HG03097 (cell line): ENCODE data around the gene CLDN24.
"Not testable (repeated sequence)": the region's sequence is repeated elsewhere in the genome, so short reads cannot be mapped to it uniquely, and the experiment has no call there.

Experiments used
- ATAC-seq: cut with Tn5 transposase; IDR thresholded peaks from one replicate; pipeline ENCODE4 v1.9.1; 2021; ENCODE audit not compliant: unreplicated experiment, low FRiP score

The CLDN24 gene

DNA sequence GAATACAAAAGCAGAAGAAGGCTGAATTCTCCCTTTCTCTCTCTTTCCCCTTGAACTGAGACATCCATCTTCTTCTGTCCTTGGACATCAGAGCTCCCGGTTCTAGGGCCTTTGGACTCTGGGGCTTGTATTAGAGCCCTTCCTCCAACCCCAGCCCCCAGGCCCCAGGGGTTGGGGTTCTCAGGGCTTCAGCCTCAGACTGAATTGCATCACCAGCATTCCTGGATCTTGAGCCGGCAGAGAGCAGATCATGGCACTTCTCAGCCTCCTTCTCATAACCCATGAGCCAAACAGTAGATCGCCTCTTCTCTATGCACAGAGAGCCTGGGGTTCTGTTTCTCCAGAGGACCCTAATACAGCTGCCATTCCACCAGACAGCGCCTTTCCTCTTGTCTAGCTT is 25.3 kb upstream of the CLDN24 start:
- no peak for ATAC-seq

DNA sequence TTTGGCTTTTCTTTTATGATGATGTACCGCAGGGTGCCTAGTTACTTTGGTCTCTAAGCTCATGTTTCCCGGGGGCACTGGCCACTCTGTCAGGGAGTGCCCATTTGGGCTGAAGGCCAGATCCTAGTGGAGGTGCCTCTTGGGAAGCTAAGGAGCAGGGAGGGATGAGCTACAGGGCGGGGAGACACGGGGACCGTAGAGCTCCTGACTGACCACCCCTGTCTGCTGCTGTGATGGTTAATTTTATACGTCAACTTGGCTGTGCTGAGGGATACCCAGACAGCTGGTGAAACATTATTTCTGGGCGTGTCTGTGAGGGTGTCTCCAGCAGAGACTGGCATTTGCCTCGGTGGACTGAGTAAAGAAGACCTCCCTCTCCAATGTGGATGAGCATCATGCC is 24.9 kb upstream of the CLDN24 start:
- ATAC-seq = no peak

DNA sequence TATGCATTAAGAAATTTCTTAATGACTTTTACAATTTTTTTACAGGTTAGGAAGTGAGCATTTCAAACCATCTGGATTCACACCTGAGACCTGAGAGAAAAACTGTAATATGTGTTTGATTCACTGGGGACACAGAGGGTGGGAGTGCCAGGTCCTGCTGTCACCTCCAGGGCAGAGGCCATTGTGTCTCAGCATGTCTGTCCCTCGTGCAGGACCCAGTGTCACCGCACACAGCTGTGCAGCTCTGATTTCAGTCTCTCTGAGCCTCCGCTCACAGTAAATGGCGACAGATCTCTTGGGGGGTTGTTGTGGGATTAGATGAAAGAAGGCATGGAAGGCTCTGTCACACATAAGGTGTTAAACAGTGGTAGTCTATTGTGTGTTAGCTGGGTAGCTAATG is 23.0 kb upstream of the CLDN24 start:
- no peak for ATAC-seq

DNA sequence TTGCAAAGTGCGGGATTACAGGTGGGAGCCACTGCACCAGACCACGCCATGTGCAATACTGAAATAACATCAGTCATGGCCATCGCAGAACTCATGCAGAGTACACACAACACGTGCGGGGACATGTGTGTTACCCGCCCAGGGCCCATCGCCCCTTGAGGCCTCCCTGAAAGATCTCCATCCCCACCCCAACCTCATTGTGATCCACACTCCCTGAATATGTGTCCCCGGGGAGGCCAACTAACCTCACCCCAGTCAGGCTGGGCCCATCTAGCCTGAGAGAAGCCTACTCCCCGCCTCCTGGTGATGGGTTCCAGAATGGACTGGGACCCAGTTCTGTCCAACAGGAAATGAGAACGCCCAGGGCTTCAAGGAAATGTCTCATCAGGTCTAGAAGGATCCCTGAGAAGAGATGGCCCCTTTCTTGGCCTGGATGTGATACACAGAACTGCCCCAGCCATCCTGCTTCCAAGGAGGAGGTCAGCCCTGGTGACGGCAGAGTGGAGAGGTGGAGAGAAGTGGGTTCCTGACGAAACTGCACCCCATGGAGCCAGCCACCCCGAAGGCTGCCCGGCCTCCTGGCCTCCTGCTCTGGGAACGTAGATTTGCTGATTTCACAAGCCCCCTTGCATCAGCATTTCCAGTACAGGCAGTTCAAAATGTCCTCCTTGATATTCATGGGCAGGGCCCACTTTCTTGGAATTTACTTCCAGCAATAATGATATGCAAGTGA is 22.5 kb upstream of the CLDN24 start:
- no peak for ATAC-seq

DNA sequence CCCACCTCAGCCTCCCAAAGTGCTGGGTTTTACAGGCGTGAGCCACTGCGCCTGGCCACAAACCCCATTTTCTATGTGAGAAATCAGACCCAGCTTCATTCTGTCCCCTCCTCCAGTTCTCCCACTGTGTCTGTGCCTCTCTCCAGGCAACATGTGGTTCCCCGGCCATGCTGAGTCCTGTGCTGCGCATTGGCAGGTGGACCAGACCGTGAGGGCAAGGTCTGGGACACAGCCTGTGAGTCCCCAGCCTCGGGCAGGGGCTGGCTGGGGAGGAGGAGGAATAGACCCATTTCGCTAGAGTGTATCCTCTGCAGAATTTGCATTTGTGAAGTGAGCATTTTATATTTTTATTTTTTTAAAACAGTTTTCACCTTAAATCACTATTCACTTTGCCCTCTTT is 21.5 kb upstream of the CLDN24 start:
- ATAC-seq = no peak

DNA sequence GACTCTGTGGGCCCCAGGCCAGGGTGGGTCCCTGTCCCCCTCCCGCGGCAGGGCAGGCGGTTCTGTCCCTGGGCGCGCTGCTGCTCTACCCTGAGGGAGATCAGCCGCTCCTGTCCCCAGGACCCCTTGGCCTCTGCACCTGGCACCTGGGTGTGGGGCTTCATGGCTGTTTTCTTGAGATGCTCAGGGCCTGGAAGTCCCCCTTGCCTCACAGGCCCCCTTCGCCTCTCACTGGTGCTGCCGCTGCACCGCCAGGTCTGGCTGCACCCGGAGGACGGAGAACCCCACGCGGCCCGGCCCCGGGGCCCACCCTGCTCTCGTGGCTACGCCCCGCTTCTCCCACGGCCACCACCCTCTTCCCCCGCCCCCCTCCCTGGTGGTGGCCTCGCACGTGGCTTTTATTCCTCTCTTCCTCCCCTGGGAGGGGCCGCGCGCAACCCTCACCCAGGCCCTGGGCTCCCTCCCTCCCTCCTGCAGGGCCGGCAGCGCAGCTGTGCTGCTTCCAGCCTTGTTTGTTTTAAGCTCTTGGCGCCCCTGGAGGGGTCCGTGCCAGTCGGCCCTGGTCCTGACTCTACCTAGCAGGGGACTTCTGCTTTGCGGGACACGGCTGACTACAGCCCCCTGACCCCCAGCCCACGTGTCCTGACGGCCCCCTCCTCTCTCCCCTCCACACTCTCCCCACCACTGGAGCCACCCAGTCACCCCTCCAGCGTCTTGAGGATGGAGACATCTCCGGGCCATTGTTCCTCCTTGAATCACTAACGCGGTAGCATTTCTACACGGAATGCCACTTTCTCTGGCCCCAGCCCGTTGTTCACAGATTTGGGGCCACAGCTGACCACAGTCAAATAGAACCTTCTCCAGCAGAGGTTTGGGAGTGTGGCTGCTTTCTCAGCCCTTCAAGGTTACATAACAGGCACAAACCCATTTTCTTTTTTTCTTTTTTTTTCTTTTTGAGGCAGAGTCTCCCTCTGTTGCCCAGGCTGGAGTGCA is 20.6 kb upstream of the CLDN24 start:
- ATAC-seq = peak; percentile 58

DNA sequence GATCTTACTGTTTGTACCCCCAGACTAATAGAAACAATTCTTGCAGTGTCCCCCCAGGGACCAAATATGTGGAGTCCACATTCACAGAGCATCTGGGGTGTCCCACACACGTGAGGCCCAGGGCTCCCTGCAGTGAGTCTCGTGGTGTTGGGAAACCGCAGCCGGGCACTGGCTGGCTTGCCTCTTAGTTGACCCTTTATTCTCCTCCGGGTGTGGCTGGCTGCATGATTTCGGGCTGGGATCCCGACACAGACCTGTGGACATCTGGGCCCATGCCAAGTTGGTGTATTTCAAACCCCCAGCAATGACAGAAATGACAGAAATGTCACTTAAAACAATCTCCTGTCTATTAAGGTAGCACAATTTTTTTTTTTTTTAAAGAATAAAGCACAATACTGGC is 15.6 kb upstream of the CLDN24 start:
- no peak for ATAC-seq

DNA sequence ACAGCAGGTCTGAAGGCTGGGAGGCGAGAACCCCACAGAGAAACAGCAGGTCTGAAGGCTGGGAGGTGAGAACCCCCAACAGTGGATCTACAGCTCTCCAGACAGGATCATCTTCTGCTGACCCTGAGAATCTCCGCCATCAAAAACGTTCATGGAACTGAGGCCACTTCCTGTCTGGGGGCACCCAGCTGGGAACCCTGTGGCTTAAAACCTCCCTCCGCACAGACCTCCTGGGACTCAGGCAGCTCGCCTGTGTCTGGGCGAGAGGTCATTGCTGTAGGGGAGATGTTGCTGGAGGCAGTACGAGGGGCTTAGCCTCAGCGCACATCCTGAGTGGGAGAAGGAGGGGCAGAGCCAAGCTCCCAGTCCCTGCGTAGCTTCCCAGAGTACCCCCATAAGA is 15.1 kb upstream of the CLDN24 start:
- no peak for ATAC-seq

DNA sequence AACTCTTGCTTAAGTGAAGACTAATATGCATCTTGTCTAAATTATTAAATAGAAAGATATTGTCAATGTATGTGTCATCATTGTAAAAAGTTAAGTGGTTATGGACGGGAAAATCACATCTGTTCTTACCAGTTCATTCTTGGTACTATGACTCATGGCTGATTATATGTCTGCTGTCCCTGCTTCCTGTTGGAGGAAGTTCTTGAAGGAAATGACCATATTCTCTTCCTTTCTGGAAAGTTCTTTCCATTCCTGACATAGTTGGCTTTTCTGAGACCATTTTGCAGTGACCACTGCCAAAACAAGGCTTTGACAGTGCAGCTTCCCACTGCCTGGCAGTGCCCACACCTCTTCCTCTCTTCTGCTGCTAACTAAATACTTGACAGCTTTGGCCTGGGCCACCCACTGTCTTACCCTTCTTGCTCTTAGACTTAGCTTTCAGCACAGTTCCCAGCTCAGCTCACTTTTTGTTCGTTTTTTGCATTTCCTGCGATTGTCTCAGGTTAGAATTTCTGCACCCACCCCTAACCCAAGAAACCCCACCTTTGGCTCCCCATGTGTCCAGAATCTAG is 13.2 kb upstream of the CLDN24 start:
- ATAC-seq = no peak

DNA sequence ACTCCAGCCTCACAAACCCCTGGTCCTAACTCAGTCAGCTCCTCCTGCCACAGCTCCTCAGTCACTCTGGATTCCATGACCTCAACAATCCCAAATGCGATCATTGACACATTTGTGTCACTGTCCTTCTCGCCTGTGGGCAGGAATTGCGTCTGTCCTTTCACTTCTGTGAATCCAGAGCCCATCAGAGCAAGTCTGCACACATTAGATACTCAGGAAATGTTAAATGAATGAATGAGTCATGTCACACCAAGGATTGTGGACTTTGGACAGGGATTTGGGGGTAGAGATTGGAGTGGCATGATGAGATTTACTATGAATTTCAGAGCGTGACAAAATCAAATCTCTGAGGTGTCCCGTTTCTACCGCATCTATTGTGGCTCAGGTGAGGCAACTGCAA is 11.8 kb upstream of the CLDN24 start:
- no peak for ATAC-seq

DNA sequence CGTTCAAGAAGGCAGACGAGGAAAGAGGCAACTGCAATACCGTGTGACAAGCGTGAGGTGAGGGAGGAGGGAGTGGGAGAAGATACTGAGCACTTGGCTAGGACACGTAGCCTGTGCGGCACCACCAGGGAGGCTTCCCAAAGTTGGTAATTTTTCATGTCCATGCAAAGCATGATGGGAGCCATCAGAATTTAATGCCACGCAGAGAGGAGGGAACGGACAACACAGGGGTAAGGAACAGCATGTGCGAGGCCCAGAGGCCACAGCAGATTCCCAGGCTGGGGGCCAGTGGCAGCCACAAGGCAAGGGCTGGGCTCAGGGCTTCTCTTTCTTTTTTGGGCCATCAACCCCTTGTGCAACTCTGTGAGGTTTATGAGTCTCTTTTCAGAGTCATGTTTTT is 11.0 kb upstream of the CLDN24 start:
- no peak for ATAC-seq

DNA sequence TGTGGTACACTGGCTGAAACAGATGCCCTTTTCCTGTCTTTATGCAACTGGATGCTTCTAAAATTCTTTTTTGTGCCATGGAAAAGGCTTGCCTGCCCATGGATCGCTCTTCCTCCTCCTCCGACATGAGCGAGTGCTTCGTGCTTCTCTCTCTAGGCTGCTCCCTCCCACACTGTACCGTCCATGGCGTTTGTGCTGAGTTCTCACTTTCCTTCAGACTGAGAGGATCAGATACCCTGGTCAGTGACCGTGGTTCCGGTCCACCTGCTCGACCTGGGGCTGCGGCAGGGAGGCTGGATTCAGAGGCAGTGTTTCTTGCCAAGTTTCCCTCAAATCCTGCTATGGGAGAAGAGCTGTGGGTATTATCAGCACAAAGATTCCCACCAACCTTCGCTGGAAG is 10.2 kb upstream of the CLDN24 start:
- ATAC-seq = no peak

DNA sequence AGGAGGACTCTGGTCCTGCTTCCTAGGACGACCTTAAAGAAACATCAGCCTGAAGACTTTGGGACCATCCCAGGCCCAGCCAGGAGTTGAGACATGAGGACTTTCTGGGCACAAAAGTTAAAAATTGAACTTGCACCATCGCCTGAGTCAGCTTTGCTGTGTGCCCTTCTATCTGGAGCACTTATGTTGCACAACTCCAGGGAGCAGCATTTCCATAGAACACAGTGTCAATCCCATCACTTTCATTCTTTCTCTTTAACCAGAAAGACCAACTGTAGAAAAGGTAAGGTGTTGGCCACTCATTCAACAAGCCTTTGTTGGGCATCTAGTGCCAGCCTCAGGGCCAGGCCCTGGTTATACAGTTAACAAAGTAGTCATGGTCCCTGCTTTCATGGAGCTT is 8.6 kb upstream of the CLDN24 start:
- ATAC-seq = no peak

DNA sequence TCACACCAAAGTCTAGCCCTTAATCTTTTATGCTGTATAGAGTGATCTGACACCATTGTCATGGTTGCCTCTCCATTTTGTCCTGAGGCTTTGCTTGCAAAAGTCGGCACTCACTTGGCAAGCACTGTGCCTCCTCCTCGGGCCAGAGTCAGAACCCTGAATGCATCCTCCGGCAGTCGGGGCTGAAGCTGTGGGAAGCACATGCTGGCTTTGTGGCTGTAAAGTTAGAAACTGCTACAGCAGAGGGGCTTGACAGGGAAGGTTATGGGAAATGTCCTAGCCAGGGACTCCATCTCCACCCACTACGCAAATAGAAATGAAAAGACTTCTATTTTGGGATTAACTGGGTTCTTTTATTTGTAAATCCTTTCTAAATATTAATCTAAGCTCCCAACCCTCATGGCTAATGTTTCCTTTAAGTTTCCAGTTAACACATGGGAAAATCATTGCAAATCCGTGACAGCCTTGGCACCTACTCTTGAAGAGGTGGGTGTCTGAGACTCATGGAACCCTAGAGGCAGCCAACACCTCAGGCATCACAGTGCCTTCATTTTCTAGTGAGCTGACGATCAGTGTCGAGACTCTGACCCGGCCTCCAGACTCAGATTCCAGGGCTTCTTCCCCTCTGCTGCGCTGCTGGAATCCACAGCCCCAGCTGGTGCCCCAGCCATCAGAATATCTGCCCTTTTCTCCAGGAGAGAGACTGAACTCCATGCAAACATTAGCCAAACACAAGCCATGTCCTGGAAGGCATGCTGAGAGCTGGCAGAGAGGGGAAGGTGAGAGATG is 7.9 kb upstream of the CLDN24 start:
- ATAC-seq = no peak

DNA sequence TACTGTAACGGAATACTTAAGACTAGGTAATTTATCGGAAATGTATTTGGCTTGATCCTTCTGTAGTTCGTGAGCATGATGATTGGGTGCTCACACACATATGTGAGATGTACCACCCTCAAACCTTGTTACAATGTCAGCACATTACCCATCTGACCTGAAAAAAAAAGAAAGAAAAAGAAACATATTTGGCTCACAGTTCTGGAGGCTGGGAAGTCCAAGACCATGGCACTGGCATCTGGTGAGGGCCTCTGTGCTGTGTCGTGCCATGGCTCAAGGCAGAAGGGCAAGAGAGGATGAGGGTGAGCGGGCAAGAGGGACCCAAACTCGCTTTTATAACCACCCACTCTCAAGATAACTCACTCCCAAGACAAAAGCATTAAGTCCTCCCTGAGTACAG is 7.0 kb upstream of the CLDN24 start:
- no peak for ATAC-seq

DNA sequence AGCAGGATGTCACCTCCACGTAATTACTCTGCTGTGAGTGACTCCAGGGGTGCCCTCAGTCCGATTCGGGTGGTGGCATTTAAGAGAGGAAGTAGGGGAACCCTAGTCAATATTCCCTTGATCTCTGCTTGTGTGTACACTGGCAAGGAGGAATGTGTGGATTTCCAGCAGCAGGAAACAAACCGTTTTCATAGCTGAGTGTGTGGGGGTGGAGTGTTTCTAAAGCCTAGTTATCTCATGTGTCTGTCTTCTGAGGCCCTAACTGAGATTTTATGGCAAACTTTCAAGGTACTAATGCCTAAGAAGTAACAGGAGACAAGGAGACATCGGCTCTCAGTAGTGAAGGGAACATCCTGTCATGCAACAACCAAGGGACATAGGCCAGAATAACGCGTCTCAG is 6.6 kb upstream of the CLDN24 start:
- ATAC-seq = no peak

DNA sequence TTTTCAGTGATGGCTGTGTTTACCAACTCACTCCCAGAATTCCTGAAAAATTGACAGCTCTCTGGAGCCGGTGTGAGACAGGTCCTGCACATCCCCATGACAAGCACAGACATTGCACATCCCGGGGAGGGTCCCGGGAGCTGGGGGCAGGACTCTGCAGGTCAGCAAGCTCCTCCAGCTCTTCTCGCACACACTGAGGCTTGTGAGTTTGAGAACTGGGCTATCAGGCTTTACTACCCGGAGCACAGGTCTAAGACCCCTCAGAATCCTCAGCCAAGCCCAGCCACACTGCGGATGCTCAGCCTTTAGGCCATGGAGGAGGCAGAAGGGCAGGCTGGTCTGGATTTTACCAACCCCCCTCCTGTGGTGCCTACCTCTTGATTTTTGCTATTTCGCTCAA is 5.6 kb upstream of the CLDN24 start:
- ATAC-seq = no peak

DNA sequence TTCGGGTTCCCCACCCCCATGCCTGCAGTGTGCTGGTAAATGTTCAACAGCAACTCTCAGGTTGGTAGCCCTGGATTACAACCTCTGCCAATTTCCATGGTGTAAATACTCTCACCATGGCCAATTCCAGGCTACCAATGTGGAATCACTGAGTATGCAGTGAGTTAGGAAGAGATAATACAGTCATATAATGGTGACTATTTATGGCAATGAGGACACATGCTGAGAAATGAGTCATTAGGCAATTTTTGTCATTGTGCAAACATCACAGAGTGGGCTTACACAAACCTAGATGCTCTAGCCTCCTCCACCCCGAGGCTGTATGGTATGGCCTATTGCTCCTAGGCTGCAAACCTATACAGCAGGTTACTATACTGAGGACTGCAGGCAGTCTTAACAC is 4.6 kb upstream of the CLDN24 start:
- ATAC-seq = no peak

DNA sequence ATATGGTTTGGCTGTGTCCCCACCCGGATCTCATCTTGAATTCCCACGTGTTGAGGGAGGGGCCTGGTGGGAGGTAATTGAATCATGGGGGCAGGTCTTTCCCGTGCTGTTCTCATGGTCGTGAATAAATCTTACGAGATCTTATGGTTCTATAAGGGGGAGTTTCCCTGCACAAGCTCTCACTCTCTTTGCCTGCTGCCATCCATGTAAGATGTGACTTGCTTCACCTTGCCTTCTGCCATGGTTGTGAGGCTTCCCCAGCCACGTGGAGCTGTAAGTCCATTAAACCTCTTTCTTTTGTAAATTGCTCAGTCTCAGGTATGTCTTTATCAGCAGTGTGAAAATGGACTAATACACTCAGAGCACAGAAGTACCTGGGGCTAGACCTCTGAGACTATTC is 4.2 kb upstream of the CLDN24 start:
- ATAC-seq = not testable (repeated sequence)

DNA sequence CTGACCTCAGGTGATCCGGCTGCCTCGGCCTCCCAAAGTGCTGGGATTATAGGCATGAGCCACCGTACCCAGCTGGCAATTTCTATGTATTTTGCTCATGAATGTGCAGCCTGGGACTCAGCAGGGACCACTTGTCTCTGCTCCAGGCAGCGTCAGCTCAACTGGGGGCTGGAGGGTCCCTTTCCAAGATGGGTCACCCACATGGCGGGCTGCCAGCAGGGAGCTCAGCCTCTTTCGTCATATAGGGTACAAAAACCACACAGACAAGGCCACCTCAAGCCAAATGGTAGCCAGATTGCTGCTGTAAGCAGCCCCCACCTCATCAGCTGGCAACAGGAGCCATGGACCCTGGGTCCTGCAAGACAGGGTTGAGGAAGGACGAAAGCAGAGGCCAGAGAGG is 2.4 kb upstream of the CLDN24 start:
- no peak for ATAC-seq

DNA sequence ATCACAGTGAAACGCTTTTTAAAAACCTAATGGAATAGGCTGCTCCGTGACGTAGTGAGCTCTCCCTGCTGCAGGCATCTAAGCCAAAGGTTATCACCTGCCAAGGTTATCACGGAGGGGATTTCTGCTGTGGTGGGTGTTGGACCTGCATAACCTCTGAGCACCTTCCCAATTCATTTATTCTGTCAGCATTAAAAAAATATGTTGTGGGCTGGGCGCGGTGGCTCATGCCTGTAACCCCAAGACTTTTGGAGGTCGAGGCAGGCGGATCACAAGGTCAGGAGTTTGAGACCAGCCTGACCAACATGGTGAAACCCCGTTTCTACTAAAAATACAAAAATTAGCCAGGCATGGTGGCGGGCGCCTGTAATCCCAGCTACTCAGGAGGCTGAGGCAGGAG is 1.8 kb upstream of the CLDN24 start:
- ATAC-seq = not testable (repeated sequence)
